H1 (cell line): ENCODE results near the gene FAM193A. TPM values are rescaled to one million over a fixed set of nuclear protein-coding genes. Genes with fewer than 3 reads are reported as not detected.

Source experiments
- FOSL1 ChIP-seq: IDR thresholded peaks from 2 replicates; pipeline ENCODE4 v1.6.1; 2011; ENCODE audit warnings: mild to moderate bottlenecking, low read depth, low read length, moderate library complexity; ENCODE audit not compliant: insufficient read depth
- KDM1A ChIP-seq: fragments of 200-600, 300-600 bp; sonication (generic); IDR thresholded peaks from 2 replicates; pipeline ENCODE4 v1.7.1; 2016; ENCODE audit warnings: mild to moderate bottlenecking, low read length, borderline replicate concordance
- KDM4A ChIP-seq: IDR thresholded peaks from one replicate; pipeline ENCODE4 v1.7.1; 2012; ENCODE audit warnings: low read depth, mild to moderate bottlenecking, moderate library complexity, low read length, inconsistent platforms; ENCODE audit not compliant: severe bottlenecking
- NRF1 ChIP-seq: IDR thresholded peaks from 2 replicates; pipeline ENCODE4 v1.6.1; 2011; ENCODE audit warnings: mild to moderate bottlenecking, low read depth, low read length, improper control_type of control experiment
- POLR2A ChIP-seq, 2 experiments: IDR thresholded peaks; 1 replicate in 1 of 2; 2 replicates in 1 of 2; pipeline ENCODE4 v1.6.1; 2011; ENCODE audit warnings: low read depth in 2 of 2, low read length in 2 of 2, mild to moderate bottlenecking in 2 of 2; ENCODE audit errors: control extremely low read depth in 1 of 2
- SP2 ChIP-seq: IDR thresholded peaks from 2 replicates; pipeline ENCODE4 v1.6.1; 2012; ENCODE audit warnings: mild to moderate bottlenecking, low read length, inconsistent platforms
- TAF1 ChIP-seq: IDR thresholded peaks from 2 replicates; pipeline ENCODE4 v1.6.1; 2011; ENCODE audit warnings: mild to moderate bottlenecking, low read depth, low read length
- polyA plus RNA-seq, 7 experiments: library from polyadenylated mRNA; depleted of rRNA in 3 of 7; stranded (reverse) in 5 of 7; unstranded in 2 of 7; fragments of >200 nt in 5 of 7; fragments of 200-250 nt in 2 of 7; gene quantifications; 1 replicate in 5 of 7; 2 replicates in 1 of 7; 4 replicates in 1 of 7; pipeline versions ENCODE4 v1.2.1 to v1.2.3, GENCODE V29; 2011 to 2013; ENCODE audit warnings: missing spikeins in 2 of 7, mixed read lengths in 2 of 7
- total RNA-seq: library from RNA; stranded (reverse); fragmentation: NEBNext Ultra II Directional; extraction: Animal tissue kit (Norgen Biotek cat#: 25700); gene quantifications from 2 replicates; pipeline ENCODE4 v1.2.1, GENCODE V29; 2021

Gene FAM193A
- total and polyA plus RNA-seq, 2 of the 8 experiments (the other 6 are each of a cell fraction or from before 2014, with no cell fraction given): 8.7 to 26.2 TPM

- no peak for TF ChIP-seq NRF1
- TF ChIP-seq KDM4A: no peak
- no peak for TF ChIP-seq TAF1
- TF ChIP-seq FOSL1: no peak
- TF ChIP-seq SP2: no peak
- TF ChIP-seq POLR2A (IDR thresholded peaks at IDR 0.05; ENCODE audit: control extremely low read depth in 1 of 2, low read depth in 2 of 2, low read length in 2 of 2): no peak
- TF ChIP-seq KDM1A: no peak
Measured at GRCh38 chr4:2593003-2593402, 56.6 kb downstream of the FAM193A start (continued).
